HEK293 (cell line): ENCODE measurements around the gene TTLL7.

Experiments
- CTCF ChIA-PET: fragments of 350-600 bp; formaldehyde crosslinking; extraction: SDS; loops from one replicate; lab custom pipeline; 2021; ENCODE audit warnings: antibody characterized with exemption; lab: Yijun Ruan, JAX
- POLR2A ChIA-PET: fragments of 300-600 bp; formaldehyde crosslinking; extraction: SDS; loops from one replicate; lab custom pipeline; 2020; ENCODE audit warnings: antibody characterized with exemption, inconsistent platforms; lab: Yijun Ruan, JAX
- H3K27ac ChIP-seq: fragments of 200-500 bp; sonication (Bioruptor generic); 2 replicates; pipeline ENCODE4 v1.5.1; 2014; ENCODE audit warnings: low read depth, low read length, control low read depth, inconsistent platforms; ENCODE audit errors: extremely low read depth
- H3K36me3 ChIP-seq, 2 experiments: fragments of 200-500 bp in 1 of 2; sonication (Bioruptor generic) in 1 of 2; 1 replicate in 1 of 2; 2 replicates in 1 of 2; pipeline ENCODE4 v1.5.1; 2014 to 2017; ENCODE audit warnings: inconsistent platforms in 2 of 2, low read length in 2 of 2; ENCODE audit not compliant: control insufficient read depth in 2 of 2, insufficient read depth in 1 of 2
- H3K4me1 ChIP-seq: fragments of 200-500 bp; sonication (Bioruptor generic); 2 replicates; pipeline ENCODE4 v1.5.1; 2014; ENCODE audit warnings: mild to moderate bottlenecking, low read length, inconsistent platforms; ENCODE audit not compliant: control insufficient read depth, insufficient read depth
- H3K4me3 ChIP-seq: 2 replicates; pipeline ENCODE4 v1.5.1; 2011; ENCODE audit warnings: low read depth, mild to moderate bottlenecking, control low read depth, low read length, moderate library complexity
- H3K9me3 ChIP-seq: fragments of 200-500 bp; sonication (Bioruptor generic); 2 replicates; pipeline ENCODE4 v1.5.1; 2014; ENCODE audit warnings: low read depth, low read length, inconsistent platforms; ENCODE audit not compliant: control insufficient read depth, insufficient read depth
- HOXA7 ChIP-seq: sonication (generic); formaldehyde crosslinking; IDR thresholded peaks from 2 replicates; pipeline ENCODE4 v1.8.1; 2022; ENCODE audit warnings: missing genetic modification reagents, borderline replicate concordance
- HOXC10 ChIP-seq: sonication (generic); formaldehyde crosslinking; IDR thresholded peaks from 2 replicates; pipeline ENCODE4 v1.8.1; 2023; ENCODE audit warnings: mild to moderate bottlenecking, missing genetic modification reagents
- OVOL3 ChIP-seq: fragments of 450-650 bp; formaldehyde crosslinking; IDR thresholded peaks from 2 replicates; pipeline ENCODE4 v1.5.1; 2016; ENCODE audit warnings: missing biosample characterization, missing genetic modification characterization
- PRDM1 ChIP-seq: fragments of 450-650 bp; formaldehyde crosslinking; IDR thresholded peaks from 2 replicates; pipeline ENCODE4; 2016; ENCODE audit warnings: missing biosample characterization, missing genetic modification characterization
- RBAK ChIP-seq: fragments of 450-650 bp; formaldehyde crosslinking; IDR thresholded peaks from 2 replicates; pipeline ENCODE4 v1.5.1; 2016; ENCODE audit warnings: missing biosample characterization, missing genetic modification characterization
- ZBTB17 ChIP-seq: fragments of 450-650 bp; formaldehyde crosslinking; IDR thresholded peaks from 2 replicates; pipeline ENCODE4 v1.5.1; 2016; ENCODE audit warnings: missing biosample characterization, missing genetic modification characterization
- ZNF114 ChIP-seq: fragments of 450-650 bp; formaldehyde crosslinking; IDR thresholded peaks from 2 replicates; pipeline ENCODE4 v1.5.0; 2017; ENCODE audit warnings: missing biosample characterization, missing genetic modification characterization
- ZNF292 ChIP-seq: fragments of 450-650 bp; formaldehyde crosslinking; IDR thresholded peaks from 2 replicates; pipeline ENCODE4 v1.5.1; 2016; ENCODE audit warnings: low read depth, missing biosample characterization, missing genetic modification characterization, borderline replicate concordance
- ZNF510 ChIP-seq: fragments of 450-650 bp; formaldehyde crosslinking; IDR thresholded peaks from 2 replicates; pipeline ENCODE4 v1.5.1; 2018; ENCODE audit warnings: mild to moderate bottlenecking, missing genetic modification characterization, missing biosample characterization; ENCODE audit not compliant: insufficient replicate concordance
- ZNF677 ChIP-seq: fragments of 450-650 bp; IDR thresholded peaks from 2 replicates; pipeline ENCODE4 v1.5.0; 2018; ENCODE audit warnings: missing biosample characterization, mild to moderate bottlenecking, missing genetic modification characterization, moderate library complexity
- ZNF701 ChIP-seq: fragments of 450-650 bp; formaldehyde crosslinking; IDR thresholded peaks from 2 replicates; pipeline ENCODE4 v1.5.1; 2016; ENCODE audit warnings: missing biosample characterization, missing genetic modification characterization
- ZNF707 ChIP-seq: fragments of 450-650 bp; formaldehyde crosslinking; IDR thresholded peaks from 2 replicates; pipeline ENCODE4 v1.5.1; 2016; ENCODE audit warnings: missing biosample characterization, missing genetic modification characterization
- ZNF776 ChIP-seq: fragments of 450-650 bp; formaldehyde crosslinking; IDR thresholded peaks from 2 replicates; pipeline ENCODE4 v1.5.0; 2017; ENCODE audit warnings: missing biosample characterization, missing genetic modification characterization, borderline replicate concordance
- ZNF777 ChIP-seq: fragments of 450-650 bp; formaldehyde crosslinking; IDR thresholded peaks from 2 replicates; pipeline ENCODE4 v1.5.1; 2017; ENCODE audit warnings: missing biosample characterization, missing genetic modification characterization, borderline replicate concordance
- ZNF830 ChIP-seq: fragments of 450-650 bp; IDR thresholded peaks from 2 replicates; pipeline ENCODE4 v1.5.0; 2018; ENCODE audit warnings: missing biosample characterization, missing genetic modification characterization, low read depth, mild to moderate bottlenecking, moderate library complexity
- ZSCAN30 ChIP-seq: fragments of 450-650 bp; IDR thresholded peaks from 2 replicates; pipeline ENCODE4 v1.5.1; 2018; ENCODE audit warnings: missing biosample characterization, mild to moderate bottlenecking, missing genetic modification characterization, moderate library complexity
- TF ChIP-seq, protein P1 (sequence below): sonication (generic); formaldehyde crosslinking; IDR thresholded peaks from 2 replicates; pipeline ENCODE4 v1.8.1; 2022; ENCODE audit warnings: mild to moderate bottlenecking, moderate library complexity, missing genetic modification reagents
- TF ChIP-seq, protein P2 (sequence below): fragments of 450-650 bp; formaldehyde crosslinking; IDR thresholded peaks from 2 replicates; pipeline ENCODE4 v1.5.1; 2017; ENCODE audit warnings: missing biosample characterization, mild to moderate bottlenecking, missing genetic modification characterization, moderate library complexity
- TF ChIP-seq, protein P3 (sequence below): fragments of 450-650 bp; formaldehyde crosslinking; conservative IDR thresholded peaks from 2 replicates; pipeline ENCODE4 v1.5.1; 2016; ENCODE audit warnings: low read depth, missing biosample characterization, missing genetic modification characterization
- TF ChIP-seq, protein P4 (sequence below): fragments of 450-650 bp; formaldehyde crosslinking; IDR thresholded peaks from 2 replicates; pipeline ENCODE4 v1.5.1; 2016; ENCODE audit warnings: missing biosample characterization, missing genetic modification characterization
- TF ChIP-seq, protein P5 (sequence below): fragments of 450-650 bp; formaldehyde crosslinking; IDR thresholded peaks from 2 replicates; pipeline ENCODE4 v1.5.1; 2017; ENCODE audit warnings: missing biosample characterization, missing genetic modification characterization
- TF ChIP-seq, protein P6 (sequence below): fragments of 450-650 bp; formaldehyde crosslinking; IDR thresholded peaks from 2 replicates; pipeline ENCODE4 v1.5.1; 2016; ENCODE audit warnings: missing biosample characterization, missing genetic modification characterization, borderline replicate concordance

The TTLL7 gene

DNA sequence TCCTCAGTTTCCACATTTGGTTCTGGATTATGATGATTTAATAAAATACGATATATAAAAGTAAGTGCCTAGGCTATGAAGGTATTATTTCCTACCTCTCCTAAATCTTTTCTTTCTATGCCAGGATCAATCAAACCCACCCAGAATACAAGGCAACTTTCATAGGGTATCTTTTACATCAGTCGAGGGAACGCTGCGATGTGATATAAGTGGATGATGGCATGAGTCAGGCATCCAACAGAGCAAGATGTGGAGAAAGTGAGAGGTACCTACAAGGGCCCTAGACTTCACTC, 781 bp downstream of the TTLL7 start:
- POLR2A ChIA-PET, result interaction anchor here (0.9 to 1.4 kb wide), 4 partner anchors 14 to 79 kb away, joined by 3 to 6 read pairs (median 5); no protein-coding TSS in a partner anchor
- CTCF ChIA-PET, result interaction anchor here (1.1 kb wide), 1 partner anchor 55 kb away, joined by 5 read pairs; no protein-coding TSS in a partner anchor
- Histone ChIP-seq H3K4me3 (peak overlapping the region; percentile 91), H3K27ac (no peak overlapping the region), H3K4me1 (no peaks in the 10 kb centered on the region), H3K36me3 (no peaks in the 10 kb centered on the region), H3K9me3 (no peaks in the 10 kb centered on the region)
- TF ChIP-seq, protein P1, sequence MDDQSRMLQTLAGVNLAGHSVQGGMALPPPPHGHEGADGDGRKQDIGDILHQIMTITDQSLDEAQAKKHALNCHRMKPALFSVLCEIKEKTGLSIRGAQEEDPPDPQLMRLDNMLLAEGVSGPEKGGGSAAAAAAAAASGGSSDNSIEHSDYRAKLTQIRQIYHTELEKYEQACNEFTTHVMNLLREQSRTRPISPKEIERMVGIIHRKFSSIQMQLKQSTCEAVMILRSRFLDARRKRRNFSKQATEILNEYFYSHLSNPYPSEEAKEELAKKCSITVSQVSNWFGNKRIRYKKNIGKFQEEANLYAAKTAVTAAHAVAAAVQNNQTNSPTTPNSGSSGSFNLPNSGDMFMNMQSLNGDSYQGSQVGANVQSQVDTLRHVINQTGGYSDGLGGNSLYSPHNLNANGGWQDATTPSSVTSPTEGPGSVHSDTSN (CRISPR knock-in tag), result no peak
- no peak for TF ChIP-seq OVOL3 (tag by site-specific recombination)
- no peak for TF ChIP-seq ZNF114 (tag by site-specific recombination)
- no peak for TF ChIP-seq RBAK (tag by site-specific recombination)
- TF ChIP-seq ZNF777 (tag by site-specific recombination), result no peak
- TF ChIP-seq, protein P2, sequence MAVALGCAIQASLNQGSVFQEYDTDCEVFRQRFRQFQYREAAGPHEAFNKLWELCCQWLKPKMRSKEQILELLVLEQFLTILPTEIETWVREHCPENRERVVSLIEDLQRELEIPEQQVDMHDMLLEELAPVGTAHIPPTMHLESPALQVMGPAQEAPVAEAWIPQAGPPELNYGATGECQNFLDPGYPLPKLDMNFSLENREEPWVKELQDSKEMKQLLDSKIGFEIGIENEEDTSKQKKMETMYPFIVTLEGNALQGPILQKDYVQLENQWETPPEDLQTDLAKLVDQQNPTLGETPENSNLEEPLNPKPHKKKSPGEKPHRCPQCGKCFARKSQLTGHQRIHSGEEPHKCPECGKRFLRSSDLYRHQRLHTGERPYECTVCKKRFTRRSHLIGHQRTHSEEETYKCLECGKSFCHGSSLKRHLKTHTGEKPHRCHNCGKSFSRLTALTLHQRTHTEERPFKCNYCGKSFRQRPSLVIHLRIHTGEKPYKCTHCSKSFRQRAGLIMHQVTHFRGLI, result no peak
- TF ChIP-seq ZSCAN30 (tag by site-specific recombination), result no peak
- TF ChIP-seq, protein P3, sequence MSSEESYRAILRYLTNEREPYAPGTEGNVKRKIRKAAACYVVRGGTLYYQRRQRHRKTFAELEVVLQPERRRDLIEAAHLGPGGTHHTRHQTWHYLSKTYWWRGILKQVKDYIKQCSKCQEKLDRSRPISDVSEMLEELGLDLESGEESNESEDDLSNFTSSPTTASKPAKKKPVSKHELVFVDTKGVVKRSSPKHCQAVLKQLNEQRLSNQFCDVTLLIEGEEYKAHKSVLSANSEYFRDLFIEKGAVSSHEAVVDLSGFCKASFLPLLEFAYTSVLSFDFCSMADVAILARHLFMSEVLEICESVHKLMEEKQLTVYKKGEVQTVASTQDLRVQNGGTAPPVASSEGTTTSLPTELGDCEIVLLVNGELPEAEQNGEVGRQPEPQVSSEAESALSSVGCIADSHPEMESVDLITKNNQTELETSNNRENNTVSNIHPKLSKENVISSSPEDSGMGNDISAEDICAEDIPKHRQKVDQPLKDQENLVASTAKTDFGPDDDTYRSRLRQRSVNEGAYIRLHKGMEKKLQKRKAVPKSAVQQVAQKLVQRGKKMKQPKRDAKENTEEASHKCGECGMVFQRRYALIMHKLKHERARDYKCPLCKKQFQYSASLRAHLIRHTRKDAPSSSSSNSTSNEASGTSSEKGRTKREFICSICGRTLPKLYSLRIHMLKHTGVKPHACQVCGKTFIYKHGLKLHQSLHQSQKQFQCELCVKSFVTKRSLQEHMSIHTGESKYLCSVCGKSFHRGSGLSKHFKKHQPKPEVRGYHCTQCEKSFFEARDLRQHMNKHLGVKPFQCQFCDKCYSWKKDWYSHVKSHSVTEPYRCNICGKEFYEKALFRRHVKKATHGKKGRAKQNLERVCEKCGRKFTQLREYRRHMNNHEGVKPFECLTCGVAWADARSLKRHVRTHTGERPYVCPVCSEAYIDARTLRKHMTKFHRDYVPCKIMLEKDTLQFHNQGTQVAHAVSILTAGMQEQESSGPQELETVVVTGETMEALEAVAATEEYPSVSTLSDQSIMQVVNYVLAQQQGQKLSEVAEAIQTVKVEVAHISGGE (tag by site-specific recombination), result no peak
- peak; percentile 85 for TF ChIP-seq PRDM1 (tag by site-specific recombination)
- no peak for TF ChIP-seq ZBTB17 (tag by site-specific recombination)
- no peak for TF ChIP-seq ZNF830 (tag by site-specific recombination)
- TF ChIP-seq, protein P4, sequence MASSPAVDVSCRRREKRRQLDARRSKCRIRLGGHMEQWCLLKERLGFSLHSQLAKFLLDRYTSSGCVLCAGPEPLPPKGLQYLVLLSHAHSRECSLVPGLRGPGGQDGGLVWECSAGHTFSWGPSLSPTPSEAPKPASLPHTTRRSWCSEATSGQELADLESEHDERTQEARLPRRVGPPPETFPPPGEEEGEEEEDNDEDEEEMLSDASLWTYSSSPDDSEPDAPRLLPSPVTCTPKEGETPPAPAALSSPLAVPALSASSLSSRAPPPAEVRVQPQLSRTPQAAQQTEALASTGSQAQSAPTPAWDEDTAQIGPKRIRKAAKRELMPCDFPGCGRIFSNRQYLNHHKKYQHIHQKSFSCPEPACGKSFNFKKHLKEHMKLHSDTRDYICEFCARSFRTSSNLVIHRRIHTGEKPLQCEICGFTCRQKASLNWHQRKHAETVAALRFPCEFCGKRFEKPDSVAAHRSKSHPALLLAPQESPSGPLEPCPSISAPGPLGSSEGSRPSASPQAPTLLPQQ (tag by site-specific recombination), result peak; percentile 21; the same call in 1 of the 2 replicates
- no peak for TF ChIP-seq ZNF677
- TF ChIP-seq ZNF292 (tag by site-specific recombination), result no peak
- TF ChIP-seq, protein P5, sequence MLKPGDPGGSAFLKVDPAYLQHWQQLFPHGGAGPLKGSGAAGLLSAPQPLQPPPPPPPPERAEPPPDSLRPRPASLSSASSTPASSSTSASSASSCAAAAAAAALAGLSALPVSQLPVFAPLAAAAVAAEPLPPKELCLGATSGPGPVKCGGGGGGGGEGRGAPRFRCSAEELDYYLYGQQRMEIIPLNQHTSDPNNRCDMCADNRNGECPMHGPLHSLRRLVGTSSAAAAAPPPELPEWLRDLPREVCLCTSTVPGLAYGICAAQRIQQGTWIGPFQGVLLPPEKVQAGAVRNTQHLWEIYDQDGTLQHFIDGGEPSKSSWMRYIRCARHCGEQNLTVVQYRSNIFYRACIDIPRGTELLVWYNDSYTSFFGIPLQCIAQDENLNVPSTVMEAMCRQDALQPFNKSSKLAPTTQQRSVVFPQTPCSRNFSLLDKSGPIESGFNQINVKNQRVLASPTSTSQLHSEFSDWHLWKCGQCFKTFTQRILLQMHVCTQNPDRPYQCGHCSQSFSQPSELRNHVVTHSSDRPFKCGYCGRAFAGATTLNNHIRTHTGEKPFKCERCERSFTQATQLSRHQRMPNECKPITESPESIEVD (tag by site-specific recombination), result no peak
- TF ChIP-seq ZNF776 (tag by site-specific recombination), result no peak
- no peak for TF ChIP-seq ZNF707 (tag by site-specific recombination)
- peak; percentile 86 for TF ChIP-seq ZNF510 (tag by site-specific recombination)
- TF ChIP-seq HOXA7 (CRISPR knock-in tag), result no peak
- no peak for TF ChIP-seq ZNF701 (tag by site-specific recombination)
- TF ChIP-seq, protein P6, sequence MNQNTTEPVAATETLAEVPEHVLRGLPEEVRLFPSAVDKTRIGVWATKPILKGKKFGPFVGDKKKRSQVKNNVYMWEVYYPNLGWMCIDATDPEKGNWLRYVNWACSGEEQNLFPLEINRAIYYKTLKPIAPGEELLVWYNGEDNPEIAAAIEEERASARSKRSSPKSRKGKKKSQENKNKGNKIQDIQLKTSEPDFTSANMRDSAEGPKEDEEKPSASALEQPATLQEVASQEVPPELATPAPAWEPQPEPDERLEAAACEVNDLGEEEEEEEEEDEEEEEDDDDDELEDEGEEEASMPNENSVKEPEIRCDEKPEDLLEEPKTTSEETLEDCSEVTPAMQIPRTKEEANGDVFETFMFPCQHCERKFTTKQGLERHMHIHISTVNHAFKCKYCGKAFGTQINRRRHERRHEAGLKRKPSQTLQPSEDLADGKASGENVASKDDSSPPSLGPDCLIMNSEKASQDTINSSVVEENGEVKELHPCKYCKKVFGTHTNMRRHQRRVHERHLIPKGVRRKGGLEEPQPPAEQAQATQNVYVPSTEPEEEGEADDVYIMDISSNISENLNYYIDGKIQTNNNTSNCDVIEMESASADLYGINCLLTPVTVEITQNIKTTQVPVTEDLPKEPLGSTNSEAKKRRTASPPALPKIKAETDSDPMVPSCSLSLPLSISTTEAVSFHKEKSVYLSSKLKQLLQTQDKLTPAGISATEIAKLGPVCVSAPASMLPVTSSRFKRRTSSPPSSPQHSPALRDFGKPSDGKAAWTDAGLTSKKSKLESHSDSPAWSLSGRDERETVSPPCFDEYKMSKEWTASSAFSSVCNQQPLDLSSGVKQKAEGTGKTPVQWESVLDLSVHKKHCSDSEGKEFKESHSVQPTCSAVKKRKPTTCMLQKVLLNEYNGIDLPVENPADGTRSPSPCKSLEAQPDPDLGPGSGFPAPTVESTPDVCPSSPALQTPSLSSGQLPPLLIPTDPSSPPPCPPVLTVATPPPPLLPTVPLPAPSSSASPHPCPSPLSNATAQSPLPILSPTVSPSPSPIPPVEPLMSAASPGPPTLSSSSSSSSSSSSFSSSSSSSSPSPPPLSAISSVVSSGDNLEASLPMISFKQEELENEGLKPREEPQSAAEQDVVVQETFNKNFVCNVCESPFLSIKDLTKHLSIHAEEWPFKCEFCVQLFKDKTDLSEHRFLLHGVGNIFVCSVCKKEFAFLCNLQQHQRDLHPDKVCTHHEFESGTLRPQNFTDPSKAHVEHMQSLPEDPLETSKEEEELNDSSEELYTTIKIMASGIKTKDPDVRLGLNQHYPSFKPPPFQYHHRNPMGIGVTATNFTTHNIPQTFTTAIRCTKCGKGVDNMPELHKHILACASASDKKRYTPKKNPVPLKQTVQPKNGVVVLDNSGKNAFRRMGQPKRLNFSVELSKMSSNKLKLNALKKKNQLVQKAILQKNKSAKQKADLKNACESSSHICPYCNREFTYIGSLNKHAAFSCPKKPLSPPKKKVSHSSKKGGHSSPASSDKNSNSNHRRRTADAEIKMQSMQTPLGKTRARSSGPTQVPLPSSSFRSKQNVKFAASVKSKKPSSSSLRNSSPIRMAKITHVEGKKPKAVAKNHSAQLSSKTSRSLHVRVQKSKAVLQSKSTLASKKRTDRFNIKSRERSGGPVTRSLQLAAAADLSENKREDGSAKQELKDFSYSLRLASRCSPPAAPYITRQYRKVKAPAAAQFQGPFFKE (tag by site-specific recombination), result no peak
- TF ChIP-seq HOXC10 (CRISPR knock-in tag), result no peak
